Kidney (tissue), 14 donors: Measurements from ENCODE around the gene CEP126. TPM values are rescaled to one million over a fixed set of nuclear protein-coding genes. Genes with fewer than 3 reads are reported as not detected.

ENCODE experiments used
- DNase-seq, 5 donors: peaks; one replicate each; pipeline ENCODE4 v3.0.0-alpha.2; 2013 to 2020
- FAIRE-seq: peaks from 2 replicates; lab custom pipeline; 2012; peaks lifted over from hg19 to GRCh38; lab: Jason Lieb, UNC
- H3K27ac ChIP-seq, 2 donors: one replicate each; pipeline ENCODE4 v1.7.0; 2013; ENCODE audit warnings: low read depth in 2 of 2, low read length in 2 of 2, inconsistent platforms in 1 of 2
- H3K27me3 ChIP-seq: one replicate; pipeline ENCODE4 v1.7.1; 2013; ENCODE audit warnings: low read length, inconsistent platforms; ENCODE audit not compliant: control insufficient read depth, insufficient read depth
- H3K36me3 ChIP-seq, 3 donors: one replicate each; pipeline versions ENCODE4 v1.7.0 to v1.7.1; 2013; ENCODE audit warnings: low read length in 3 of 3, control low read depth in 1 of 3, inconsistent platforms in 1 of 3; ENCODE audit not compliant: insufficient read depth in 3 of 3, control insufficient read depth in 2 of 3
- H3K4me1 ChIP-seq, 3 donors: one replicate each; pipeline versions ENCODE4 v1.7.0 to v1.7.1; 2013; ENCODE audit warnings: low read length in 3 of 3, inconsistent platforms in 1 of 3, low read depth in 1 of 3; ENCODE audit not compliant: control insufficient read depth in 2 of 3, insufficient read depth in 2 of 3
- H3K4me3 ChIP-seq, 3 donors: one replicate each; pipeline versions ENCODE4 v1.7.0 to v1.8.1; 2013; ENCODE audit warnings: low read length in 3 of 3, control low read depth in 1 of 3, inconsistent platforms in 1 of 3
- H3K9ac ChIP-seq, 3 donors: one replicate each; pipeline versions ENCODE4 v1.7.0 to v1.7.1; 2013; ENCODE audit warnings: low read length in 3 of 3, control low read depth in 1 of 3, inconsistent platforms in 1 of 3
- H3K9me3 ChIP-seq, 3 donors: one replicate each; pipeline versions ENCODE4 v1.7.0 to v1.7.1; 2013; ENCODE audit warnings: low read length in 3 of 3, control low read depth in 1 of 3, inconsistent platforms in 1 of 3; ENCODE audit not compliant: control insufficient read depth in 2 of 3, insufficient read depth in 1 of 3
- CTCF ChIP-seq: IDR thresholded peaks from 3 replicates; pipeline ENCODE4 v1.5.1; 2012; ENCODE audit warnings: mild to moderate bottlenecking, moderate library complexity, borderline replicate concordance; ENCODE audit not compliant: insufficient read depth; ENCODE audit errors: extremely low read depth
- intact Hi-C: fragments of 100-400 bp; cut with DNase I; formaldehyde crosslinking; loops from one replicate; pipeline ENCODE4 v1.11.1; 2022
- polyA plus RNA-seq: library from polyadenylated mRNA; stranded (reverse); fragments of 350-450 nt; fragmentation: Illumina TruSeq; extraction: RNeasy Lipid Tissue Mini Kit (QIAGEN cat#74804); gene quantifications from one replicate; pipeline ENCODE4 v1.2.3, GENCODE V29; 2014; ENCODE audit warnings: low read depth, low replicate concordance; ENCODE audit not compliant: insufficient read depth
- total RNA-seq: library from RNA; stranded (reverse); fragmentation: NEBNext Ultra II Directional; extraction: Animal tissue kit (Norgen Biotek cat#: 25700); gene quantifications from one replicate; pipeline ENCODE4 v1.2.1, GENCODE V29; 2021
- donor health status: control.
- donor health status: control.
- donor health status: control.
- donor health status: control.
- donor health status: control.
- donor health status: DM: yes; HTN: yes; CAD: no.
- donor health status: Normal renal cell carcinoma (clear cell type).

The CEP126 gene
- total and polyA plus RNA-seq, 2 donors from 2014 or later = 5.1 to 5.3 TPM

GRCh38 chr11:101885631-101886030 lies 29.2 kb upstream of the CEP126 start:
- Histone ChIP-seq H3K4me3 (no peak overlapping the region), H3K27me3 (no peaks in the 10 kb centered on the region), H3K27ac (no peak overlapping the region), H3K36me3 (no peaks in the 10 kb centered on the region), H3K9me3 (no peaks in the 10 kb centered on the region), H3K4me1 (no peaks in the 10 kb centered on the region), H3K9ac (no peak overlapping the region)
- FAIRE-seq = no peak
- intact Hi-C loops = no loop called here
- no peak for DNase-seq
- no peak for TF ChIP-seq CTCF

GRCh38 chr11:101889767-101890166 lies 25.0 kb upstream of the CEP126 start:
- no peaks in the 10 kb centered on the region for H3K9me3 ChIP-seq
- DNase-seq (no peak), FAIRE-seq (no peak)
- no peak overlapping the region for H3K4me3 ChIP-seq
- no peaks in the 10 kb centered on the region for H3K27me3 ChIP-seq
- H3K36me3 ChIP-seq = no peaks in the 10 kb centered on the region
- no peak overlapping the region for H3K27ac ChIP-seq
- H3K4me1 ChIP-seq = no peaks in the 10 kb centered on the region
- H3K9ac ChIP-seq = no peak overlapping the region
- TF ChIP-seq CTCF = no peak
- intact Hi-C loops = no loop called here

GRCh38 chr11:101894505-101894904 lies 20.3 kb upstream of the CEP126 start:
- Histone ChIP-seq H3K36me3 (no peaks in the 10 kb centered on the region), H3K9ac (no peak overlapping the region), H3K4me3 (no peak overlapping the region), H3K27ac (no peak overlapping the region), H3K9me3 (no peaks in the 10 kb centered on the region), H3K27me3 (no peaks in the 10 kb centered on the region), H3K4me1 (no peaks in the 10 kb centered on the region)
- DNase-seq = no peak
- no peak for FAIRE-seq
- no peak for TF ChIP-seq CTCF
- intact Hi-C loops = no loop called here

GRCh38 chr11:101907815-101908214 lies 7.0 kb upstream of the CEP126 start:
- Histone ChIP-seq H3K9me3 (no peaks in the 10 kb centered on the region), H3K4me1 (no peaks in the 10 kb centered on the region), H3K4me3 (no peak overlapping the region), H3K36me3 (no peaks in the 10 kb centered on the region), H3K27me3 (no peaks in the 10 kb centered on the region), H3K27ac (no peak overlapping the region), H3K9ac (no peak overlapping the region)
- no peak for TF ChIP-seq CTCF
- FAIRE-seq (no peak), DNase-seq (no peak)
- intact Hi-C loops = no loop called here
